ENCODE results near the gene KRT81. TPM values are rescaled to one million over a fixed set of nuclear protein-coding genes. Genes with fewer than 3 reads are reported as not detected.
A peak's percentile ranks its signal among the peaks of the same experiment; 100 is the strongest.

The KRT81 gene
- total RNA-seq, 1 experiment from 2014 or later, result 0.70 TPM

- no peak for TF ChIP-seq E2F1 (CRISPR knock-in tag; IDR thresholded peaks at IDR 0.05)
Measured at GRCh38 chr12:52248541-52249461, 42.5 kb downstream of the KRT81 start (continued).

- no peaks in the 10 kb centered on the region for H3K9me3 Mint-ChIP-seq
- DNase-seq (ENCODE audit: low spot score), result no peak
- CTCF ChIA-PET, result interaction anchor here (0.6 to 4.9 kb wide), 6 partner anchors 11 to 34 kb away, joined by 3 to 45 read pairs (median 19); no protein-coding TSS in a partner anchor
- ATAC-seq, result no peak
- POLR2A ChIA-PET, result no interaction called here
- no peaks in the 10 kb centered on the region for H3K36me3 Mint-ChIP-seq
- H3K4me1 Mint-ChIP-seq, result peaks cover 49% of the 10 kb centered on the region
- TF ChIP-seq FOXP4 (CRISPR knock-in tag; IDR thresholded peaks at IDR 0.05), result no peak
- TF ChIP-seq MAX (CRISPR knock-in tag; IDR thresholded peaks at IDR 0.05), result no peak
- TF ChIP-seq RORB (CRISPR knock-in tag; IDR thresholded peaks at IDR 0.05), result no peak
- TF ChIP-seq KAT7 (CRISPR knock-in tag; IDR thresholded peaks at IDR 0.05; ENCODE audit: borderline replicate concordance), result no peak
- TF ChIP-seq ZBTB21 (CRISPR knock-in tag; IDR thresholded peaks at IDR 0.05; ENCODE audit: borderline replicate concordance), result no peak
- no peak for TF ChIP-seq NR3C1 (CRISPR knock-in tag; conservative IDR thresholded peaks at IDR 0.05; ENCODE audit: low read depth)
- no peak for TF ChIP-seq FOXK1 (CRISPR knock-in tag; IDR thresholded peaks at IDR 0.05)
- H3K27ac Mint-ChIP-seq, result no peak overlapping the region; the same call in 1 of the 2 replicates
- no peak overlapping the region for H3K4me3 Mint-ChIP-seq
- H3K27me3 Mint-ChIP-seq (ENCODE audit: low read depth), result peaks cover 38% of the 10 kb centered on the region
Measured at GRCh38 chr12:52247622-52248540, 43.5 kb downstream of the KRT81 start.

GRCh38 chr12:52246720-52247621 is 44.4 kb downstream of the KRT81 start:
- TF ChIP-seq STAT6 (CRISPR knock-in tag; conservative IDR thresholded peaks at IDR 0.05; ENCODE audit: low read depth) (no peak), FOXK1 (CRISPR knock-in tag; IDR thresholded peaks at IDR 0.05) (no peak)
- ATAC-seq (no peak; the same call in 1 of the 2 replicates), DNase-seq (ENCODE audit: low spot score) (no peak)
- ChIA-PET POLR2A (no interaction called here), CTCF (interaction anchor here (1.1 to 4.9 kb wide), 5 partner anchors 11 to 576 kb away, joined by 3 to 33 read pairs (median 4); partner anchors contain the start of gene KRT7)
- H3K4me3 Mint-ChIP-seq, result no peak overlapping the region
- peaks cover 37% of the 10 kb centered on the region for H3K27me3 Mint-ChIP-seq (ENCODE audit: low read depth)
- H3K9me3 Mint-ChIP-seq, result no peaks in the 10 kb centered on the region
- peaks cover 48% of the 10 kb centered on the region for H3K4me1 Mint-ChIP-seq
- peak overlapping the region; percentile 34; the same call in 1 of the 2 replicates for H3K27ac Mint-ChIP-seq
- no peaks in the 10 kb centered on the region for H3K36me3 Mint-ChIP-seq

Data from WTC11 (cell line).